ENCODE measurements around the gene SPATS1. TPM values are rescaled to one million over a fixed set of nuclear protein-coding genes. Genes with fewer than 3 reads are reported as not detected.

The SPATS1 gene
- total RNA-seq, 1 experiment from 2014 or later, result not detected

DNA sequence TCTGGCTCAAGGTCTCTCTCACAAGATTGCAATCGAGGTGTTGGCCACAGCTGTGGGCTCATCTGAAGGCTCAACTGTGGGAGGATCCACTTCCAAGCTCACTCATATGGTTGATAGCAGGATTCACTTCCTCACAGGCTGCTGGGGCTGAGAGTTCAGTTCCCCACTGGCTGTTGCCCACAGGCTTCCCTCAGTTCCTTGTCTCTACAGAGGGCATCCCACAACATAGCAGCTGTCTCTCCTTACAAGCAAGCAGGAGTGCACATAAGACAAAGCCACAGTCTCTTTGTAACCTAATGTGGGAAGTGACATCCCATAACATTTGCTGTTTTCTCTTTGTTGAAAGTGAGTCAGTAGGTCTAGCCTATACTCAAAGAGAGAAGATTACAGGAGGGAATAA, 14.0 kb downstream of the SPATS1 start:
- no peak for DNase-seq (ENCODE audit: low spot score)
- no peak overlapping the region for H3K27ac Mint-ChIP-seq
- TF ChIP-seq GTF2I (CRISPR knock-in tag; conservative IDR thresholded peaks at IDR 0.05), result no peak
- TF ChIP-seq ZNF423 (CRISPR knock-in tag; IDR thresholded peaks at IDR 0.05), result no peak
- TF ChIP-seq AFF4 (CRISPR knock-in tag; IDR thresholded peaks at IDR 0.05; ENCODE audit: borderline replicate concordance), result no peak
- TF ChIP-seq ETV6 (CRISPR knock-in tag; IDR thresholded peaks at IDR 0.05), result no peak
- no peak for TF ChIP-seq SMAD3 (CRISPR knock-in tag; IDR thresholded peaks at IDR 0.05; ENCODE audit: borderline replicate concordance)
- TF ChIP-seq E2F1 (CRISPR knock-in tag; IDR thresholded peaks at IDR 0.05), result no peak
- TF ChIP-seq, protein P1, sequence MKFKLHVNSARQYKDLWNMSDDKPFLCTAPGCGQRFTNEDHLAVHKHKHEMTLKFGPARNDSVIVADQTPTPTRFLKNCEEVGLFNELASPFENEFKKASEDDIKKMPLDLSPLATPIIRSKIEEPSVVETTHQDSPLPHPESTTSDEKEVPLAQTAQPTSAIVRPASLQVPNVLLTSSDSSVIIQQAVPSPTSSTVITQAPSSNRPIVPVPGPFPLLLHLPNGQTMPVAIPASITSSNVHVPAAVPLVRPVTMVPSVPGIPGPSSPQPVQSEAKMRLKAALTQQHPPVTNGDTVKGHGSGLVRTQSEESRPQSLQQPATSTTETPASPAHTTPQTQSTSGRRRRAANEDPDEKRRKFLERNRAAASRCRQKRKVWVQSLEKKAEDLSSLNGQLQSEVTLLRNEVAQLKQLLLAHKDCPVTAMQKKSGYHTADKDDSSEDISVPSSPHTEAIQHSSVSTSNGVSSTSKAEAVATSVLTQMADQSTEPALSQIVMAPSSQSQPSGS (CRISPR knock-in tag; IDR thresholded peaks at IDR 0.05; ENCODE audit: borderline replicate concordance, low read depth), result no peak
- no peak for TF ChIP-seq TEAD1 (CRISPR knock-in tag; IDR thresholded peaks at IDR 0.05)
- peaks cover 16% of the 10 kb centered on the region for H3K27me3 Mint-ChIP-seq (ENCODE audit: low read depth)
- H3K4me1 Mint-ChIP-seq, result no peaks in the 10 kb centered on the region
- CTCF ChIA-PET, result no interaction called here
- POLR2A ChIA-PET, result no interaction called here
- ATAC-seq, result no peak
- H3K36me3 Mint-ChIP-seq, result no peaks in the 10 kb centered on the region
- peaks cover 6% of the 10 kb centered on the region; the same call in 1 of the 2 replicates for H3K9me3 Mint-ChIP-seq
- no peak overlapping the region for H3K4me3 Mint-ChIP-seq

GRCh38 chr6:44359973-44360372, 17.5 kb downstream of the SPATS1 start:
- H3K27me3 Mint-ChIP-seq (ENCODE audit: low read depth), result peaks cover 16% of the 10 kb centered on the region
- no peak overlapping the region for H3K27ac Mint-ChIP-seq
- no peak for TF ChIP-seq TEAD1 (CRISPR knock-in tag; IDR thresholded peaks at IDR 0.05)
- no peak for TF ChIP-seq TEAD4 (CRISPR knock-in tag; IDR thresholded peaks at IDR 0.05)
- TF ChIP-seq MYBL2 (CRISPR knock-in tag; IDR thresholded peaks at IDR 0.05), result no peak
- no peak for TF ChIP-seq ZNF263 (CRISPR knock-in tag; IDR thresholded peaks at IDR 0.05; ENCODE audit: low read depth)
- TF ChIP-seq, protein P2, sequence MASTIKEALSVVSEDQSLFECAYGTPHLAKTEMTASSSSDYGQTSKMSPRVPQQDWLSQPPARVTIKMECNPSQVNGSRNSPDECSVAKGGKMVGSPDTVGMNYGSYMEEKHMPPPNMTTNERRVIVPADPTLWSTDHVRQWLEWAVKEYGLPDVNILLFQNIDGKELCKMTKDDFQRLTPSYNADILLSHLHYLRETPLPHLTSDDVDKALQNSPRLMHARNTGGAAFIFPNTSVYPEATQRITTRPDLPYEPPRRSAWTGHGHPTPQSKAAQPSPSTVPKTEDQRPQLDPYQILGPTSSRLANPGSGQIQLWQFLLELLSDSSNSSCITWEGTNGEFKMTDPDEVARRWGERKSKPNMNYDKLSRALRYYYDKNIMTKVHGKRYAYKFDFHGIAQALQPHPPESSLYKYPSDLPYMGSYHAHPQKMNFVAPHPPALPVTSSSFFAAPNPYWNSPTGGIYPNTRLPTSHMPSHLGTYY (CRISPR knock-in tag; IDR thresholded peaks at IDR 0.05), result no peak
- TF ChIP-seq ZNF232 (CRISPR knock-in tag; IDR thresholded peaks at IDR 0.05), result no peak
- TF ChIP-seq CREB1 (CRISPR knock-in tag; IDR thresholded peaks at IDR 0.05), result no peak
- TF ChIP-seq NR1H2 (CRISPR knock-in tag; IDR thresholded peaks at IDR 0.05), result no peak
- no peak for TF ChIP-seq SMAD3 (CRISPR knock-in tag; IDR thresholded peaks at IDR 0.05; ENCODE audit: borderline replicate concordance)
- TF ChIP-seq, protein P3, sequence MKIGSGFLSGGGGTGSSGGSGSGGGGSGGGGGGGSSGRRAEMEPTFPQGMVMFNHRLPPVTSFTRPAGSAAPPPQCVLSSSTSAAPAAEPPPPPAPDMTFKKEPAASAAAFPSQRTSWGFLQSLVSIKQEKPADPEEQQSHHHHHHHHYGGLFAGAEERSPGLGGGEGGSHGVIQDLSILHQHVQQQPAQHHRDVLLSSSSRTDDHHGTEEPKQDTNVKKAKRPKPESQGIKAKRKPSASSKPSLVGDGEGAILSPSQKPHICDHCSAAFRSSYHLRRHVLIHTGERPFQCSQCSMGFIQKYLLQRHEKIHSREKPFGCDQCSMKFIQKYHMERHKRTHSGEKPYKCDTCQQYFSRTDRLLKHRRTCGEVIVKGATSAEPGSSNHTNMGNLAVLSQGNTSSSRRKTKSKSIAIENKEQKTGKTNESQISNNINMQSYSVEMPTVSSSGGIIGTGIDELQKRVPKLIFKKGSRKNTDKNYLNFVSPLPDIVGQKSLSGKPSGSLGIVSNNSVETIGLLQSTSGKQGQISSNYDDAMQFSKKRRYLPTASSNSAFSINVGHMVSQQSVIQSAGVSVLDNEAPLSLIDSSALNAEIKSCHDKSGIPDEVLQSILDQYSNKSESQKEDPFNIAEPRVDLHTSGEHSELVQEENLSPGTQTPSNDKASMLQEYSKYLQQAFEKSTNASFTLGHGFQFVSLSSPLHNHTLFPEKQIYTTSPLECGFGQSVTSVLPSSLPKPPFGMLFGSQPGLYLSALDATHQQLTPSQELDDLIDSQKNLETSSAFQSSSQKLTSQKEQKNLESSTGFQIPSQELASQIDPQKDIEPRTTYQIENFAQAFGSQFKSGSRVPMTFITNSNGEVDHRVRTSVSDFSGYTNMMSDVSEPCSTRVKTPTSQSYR (CRISPR knock-in tag; IDR thresholded peaks at IDR 0.05), result no peak
- no peak for TF ChIP-seq TCF7 (CRISPR knock-in tag; IDR thresholded peaks at IDR 0.05; ENCODE audit: low read depth)
- TF ChIP-seq NFYB (CRISPR knock-in tag; conservative IDR thresholded peaks at IDR 0.05; ENCODE audit: low read depth), result no peak
- TF ChIP-seq SOX15 (CRISPR knock-in tag; IDR thresholded peaks at IDR 0.05), result no peak
- no peak for TF ChIP-seq ATF3 (CRISPR knock-in tag; conservative IDR thresholded peaks at IDR 0.05)
- no peak for TF ChIP-seq MAX (CRISPR knock-in tag; IDR thresholded peaks at IDR 0.05)
- TF ChIP-seq EMX1 (CRISPR knock-in tag; IDR thresholded peaks at IDR 0.05), result no peak
- no peak for TF ChIP-seq OVOL2 (CRISPR knock-in tag; IDR thresholded peaks at IDR 0.05; ENCODE audit: borderline replicate concordance)
- no peak for TF ChIP-seq GRHL2 (CRISPR knock-in tag; IDR thresholded peaks at IDR 0.05; ENCODE audit: insufficient replicate concordance, severe bottlenecking)
- no peak for DNase-seq (ENCODE audit: low spot score)
- peaks cover 4% of the 10 kb centered on the region; the same call in 1 of the 2 replicates for H3K4me1 Mint-ChIP-seq
- H3K36me3 Mint-ChIP-seq, result no peaks in the 10 kb centered on the region
- no peak overlapping the region for H3K4me3 Mint-ChIP-seq
- ChIA-PET POLR2A (no interaction called here), CTCF (no interaction called here)
- H3K9me3 Mint-ChIP-seq, result peaks cover 6% of the 10 kb centered on the region; the same call in 1 of the 2 replicates
- no peak for ATAC-seq
